COR-L47 (cell line): ENCODE results near the gene DACT3.
A peak's percentile ranks its signal among the peaks of the same experiment; 100 is the strongest.

Source experiments
- DNase-seq: peaks from one replicate; lab custom pipeline; 2025; lab: John Stamatoyannopoulos, UW

The DACT3 gene

GRCh38 chr19:46665072-46665471, 4.1 kb upstream of the DACT3 start:
- no peak for DNase-seq

DNA sequence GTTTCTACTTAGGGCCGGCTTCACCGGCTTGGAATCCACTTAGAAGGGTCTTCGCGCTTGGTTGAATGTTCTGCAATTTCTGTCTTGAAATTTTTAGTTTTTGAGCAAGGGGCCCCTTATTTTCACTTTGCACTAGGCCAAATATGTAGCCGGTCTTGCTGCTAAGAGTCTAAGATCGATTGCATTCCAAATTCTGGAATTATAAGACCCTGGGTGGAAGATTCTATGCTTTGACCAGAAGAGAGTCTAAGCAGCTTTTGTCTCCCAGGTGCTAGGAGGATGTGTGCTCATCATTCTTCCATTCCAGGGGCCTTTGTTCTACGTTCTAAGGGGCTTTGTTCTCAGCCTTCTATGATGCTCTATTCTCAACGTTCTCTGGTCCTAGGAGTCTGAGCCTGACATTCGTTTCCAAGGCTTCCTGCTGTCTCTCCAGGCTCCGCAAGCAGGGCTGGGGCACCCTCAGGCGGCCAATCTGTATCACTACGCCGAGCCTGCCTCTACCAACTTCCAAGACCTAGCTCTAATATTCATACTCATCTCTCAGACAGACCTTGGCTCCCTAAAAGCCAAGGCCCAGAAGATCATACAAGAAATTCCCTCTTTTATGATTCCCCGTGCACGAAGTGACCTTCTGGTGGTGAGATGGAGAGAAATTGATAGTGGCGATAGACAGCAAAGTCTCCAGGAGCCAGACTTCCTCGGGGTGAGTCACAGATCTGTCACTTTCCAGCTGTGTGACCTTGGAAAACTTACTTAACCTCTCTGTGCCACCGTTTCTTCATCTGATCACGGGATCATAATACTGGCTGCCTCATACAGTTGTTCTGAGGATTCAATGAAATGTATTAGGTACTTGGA, 982 bp upstream of the DACT3 start:
- DNase-seq: peak; percentile 86

GRCh38 chr19:46660551-46661019, 397 bp downstream of the DACT3 start:
- DNase-seq: no peak

DNA sequence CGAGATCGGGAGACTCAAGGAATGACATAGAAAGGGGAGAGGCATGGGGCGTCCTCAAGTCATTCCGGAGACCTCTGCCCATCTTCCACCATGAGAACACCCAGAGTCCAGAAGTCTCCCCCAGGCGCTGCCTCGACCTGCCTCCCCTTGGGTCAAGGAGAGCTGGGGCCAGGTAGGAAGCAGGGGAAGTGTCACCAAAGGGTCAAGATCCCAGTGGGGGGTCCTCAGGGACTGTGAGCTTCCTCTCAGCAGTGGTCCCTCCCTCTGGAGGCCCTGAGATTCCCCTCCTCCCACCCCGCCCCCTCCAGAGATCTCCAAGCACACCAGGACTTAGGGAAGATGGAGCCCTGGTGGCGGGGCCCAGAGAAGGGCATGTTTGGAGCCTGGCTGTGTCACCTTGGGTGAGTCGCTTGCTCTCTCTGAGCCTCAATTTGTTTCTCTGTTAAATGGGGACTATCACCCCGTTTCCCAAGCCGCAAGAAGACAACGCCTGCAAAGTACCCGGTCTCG, 919 bp downstream of the DACT3 start:
- no peak for DNase-seq

DNA sequence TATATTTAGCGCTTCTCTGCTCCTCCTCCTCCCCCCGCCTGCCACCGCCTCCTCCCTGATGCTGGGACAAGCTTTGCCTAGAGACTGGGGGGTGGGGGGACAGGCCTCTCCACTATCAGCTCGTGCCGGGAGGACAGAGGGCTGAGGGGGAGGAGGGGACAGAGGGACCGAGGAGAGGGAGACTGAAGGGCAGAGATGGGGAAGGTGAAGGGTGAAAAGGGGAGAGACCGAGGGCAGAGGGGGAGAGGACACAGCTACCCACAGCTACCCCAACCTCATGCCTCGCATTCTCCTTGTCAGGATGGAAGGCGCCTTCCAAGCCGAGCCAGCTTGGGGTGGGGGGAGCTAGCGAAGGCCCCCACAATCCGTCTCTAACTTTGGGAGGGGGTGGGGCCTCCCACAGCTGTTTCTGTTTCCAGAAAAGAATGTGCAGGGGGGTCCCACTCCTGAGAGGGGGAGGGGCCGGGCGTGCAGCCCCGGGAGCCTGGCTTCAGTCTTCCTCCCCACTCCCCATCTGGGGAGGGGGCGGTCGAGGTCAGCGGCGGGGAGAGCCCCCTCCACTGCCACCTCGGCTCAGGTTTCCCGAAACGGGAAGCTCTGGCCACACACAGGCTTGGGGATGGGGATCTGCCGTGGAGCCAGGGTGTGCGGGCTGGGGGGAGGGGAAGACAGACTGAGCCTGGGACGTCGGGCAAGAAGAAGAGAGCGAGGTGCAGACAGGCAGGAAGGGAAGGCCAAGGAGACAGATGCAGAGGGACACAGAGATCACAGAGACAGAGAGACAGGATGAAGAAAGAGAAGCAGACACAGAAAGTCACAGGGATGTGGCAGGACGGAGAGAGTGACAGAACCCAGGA, 1.6 kb downstream of the DACT3 start:
- no peak for DNase-seq

GRCh38 chr19:46656541-46656940, 4.4 kb downstream of the DACT3 start:
- no peak for DNase-seq

DNA sequence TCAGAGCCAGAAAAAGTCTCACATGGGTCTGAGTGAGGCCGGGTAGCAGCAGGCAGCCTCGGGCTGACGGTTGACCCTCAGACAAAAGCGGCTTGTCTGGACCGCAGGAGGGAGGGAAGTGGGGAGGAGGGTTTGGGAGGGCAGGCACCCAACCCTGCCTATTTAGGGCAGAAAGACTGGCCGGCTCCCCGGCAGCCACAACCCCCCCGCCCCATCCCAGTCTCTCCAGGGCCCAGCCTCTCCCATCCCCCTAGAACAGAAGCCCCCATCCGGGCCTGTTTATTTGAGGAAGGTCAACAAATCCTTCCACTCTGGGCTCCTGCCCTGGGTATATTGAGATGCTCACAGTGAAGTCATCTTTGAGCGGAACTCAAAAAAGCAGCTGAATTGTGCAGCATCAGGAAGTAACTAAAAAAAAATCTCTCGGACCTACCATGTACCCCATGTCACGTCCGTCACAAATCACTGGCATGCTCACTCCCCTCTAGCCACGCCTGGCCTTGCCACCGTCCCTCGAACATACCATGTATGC, 6.3 kb downstream of the DACT3 start:
- no peak for DNase-seq

DNA sequence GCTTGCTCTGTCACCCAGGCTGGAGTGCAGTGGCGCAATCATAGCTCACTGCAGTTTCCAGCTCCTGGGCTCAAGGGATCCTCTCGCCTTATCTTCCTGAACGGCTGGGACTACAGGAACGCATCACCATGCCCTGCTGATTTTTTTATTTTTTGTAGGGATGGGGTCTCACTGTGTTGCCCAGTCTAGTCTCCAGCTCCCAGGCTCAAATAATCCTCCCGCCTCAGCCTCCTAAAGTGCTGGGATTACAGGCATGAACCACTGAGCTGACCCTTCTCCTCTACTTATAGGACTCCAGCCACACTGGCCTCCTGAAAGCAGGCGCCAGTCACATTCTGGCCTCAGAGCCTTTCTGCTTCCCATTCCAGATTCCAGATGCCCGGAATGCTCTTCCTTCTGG, 10.5 kb downstream of the DACT3 start:
- no peak for DNase-seq

- no peak for DNase-seq
Observed at GRCh38 chr19:46648961-46649960, 11.7 kb downstream of the DACT3 start.

GRCh38 chr19:46648060-46648960, 12.7 kb downstream of the DACT3 start:
- no peak for DNase-seq

DNA sequence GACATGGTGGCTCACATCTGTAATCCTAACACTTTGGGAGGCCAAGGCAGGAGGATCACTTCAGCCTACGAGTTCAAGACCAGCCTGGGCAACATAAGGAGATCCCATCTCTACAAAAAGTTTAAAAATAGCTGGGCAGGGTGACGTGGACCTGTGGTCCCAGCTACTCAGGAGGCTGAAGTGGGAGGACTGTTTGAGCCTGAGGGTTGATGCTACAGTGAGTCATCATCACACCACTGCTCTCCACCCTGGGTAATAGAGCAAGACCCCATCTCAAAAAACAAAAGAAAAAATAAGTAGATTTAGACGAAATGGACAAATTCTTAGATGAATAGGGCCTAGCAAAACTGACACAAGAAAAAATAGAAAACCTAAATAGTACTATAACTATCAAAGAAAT, 14.6 kb downstream of the DACT3 start:
- DNase-seq: no peak

DNA sequence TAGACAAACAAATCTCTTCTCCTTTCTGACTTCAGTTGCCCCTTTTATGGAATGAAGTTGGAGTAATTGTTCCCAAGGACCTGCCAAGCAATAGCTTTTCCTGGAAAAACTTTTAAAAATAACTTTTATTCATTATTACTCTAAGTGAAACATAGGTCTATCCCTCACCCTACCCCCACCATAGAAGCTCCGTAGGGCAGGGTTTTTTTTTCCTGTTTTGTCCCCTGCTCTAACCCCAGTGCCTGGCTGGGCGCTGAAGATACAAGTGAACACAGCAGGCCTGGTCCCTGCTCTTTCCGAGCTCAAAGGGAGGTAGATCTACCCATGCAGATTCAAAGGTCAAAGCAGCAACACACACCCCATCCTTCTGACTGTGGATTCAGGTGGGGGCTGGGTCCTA, 16.3 kb downstream of the DACT3 start:
- no peak for DNase-seq

DNA sequence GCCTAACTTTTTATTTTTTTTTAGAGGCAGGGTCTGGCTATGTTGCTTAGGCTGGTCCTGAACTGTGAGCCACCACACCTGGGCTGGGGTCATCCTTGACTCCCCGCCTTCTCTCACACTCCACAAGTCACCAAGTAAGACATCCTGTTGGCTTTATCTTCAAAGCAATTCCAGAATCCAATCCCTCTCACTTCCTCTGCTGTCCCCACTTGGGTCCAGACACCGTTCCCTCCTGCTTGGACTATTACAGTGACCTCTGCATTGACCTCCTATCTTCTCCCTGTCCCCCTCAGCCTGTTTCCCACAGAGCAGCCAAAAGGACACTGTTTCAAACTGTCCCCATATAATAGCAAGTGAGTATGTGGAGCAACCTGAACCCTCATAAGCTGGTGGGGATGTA, 20.3 kb downstream of the DACT3 start:
- DNase-seq: no peak

GRCh38 chr19:46639358-46640182, 21.4 kb downstream of the DACT3 start:
- no peak for DNase-seq

DNA sequence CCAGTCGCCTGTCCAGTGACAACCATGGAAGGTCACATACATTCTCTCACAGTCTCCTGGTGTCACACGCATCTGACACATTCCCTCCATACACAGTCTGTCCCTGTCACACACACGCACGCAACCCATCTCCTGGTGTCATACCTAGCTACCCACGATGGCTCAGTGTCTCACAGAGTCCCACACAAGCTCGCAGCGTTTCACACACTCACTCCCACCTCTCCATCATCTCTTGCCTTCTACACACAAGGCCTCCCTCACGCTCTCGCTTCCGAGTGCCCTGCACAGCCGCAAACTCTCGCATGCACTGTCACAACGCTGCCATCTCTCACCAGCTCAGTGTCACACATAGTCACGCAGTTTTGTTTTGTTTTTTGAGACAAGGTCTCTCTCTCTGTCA, 23.8 kb downstream of the DACT3 start:
- DNase-seq: no peak

GRCh38 chr19:46635920-46636761, 24.8 kb downstream of the DACT3 start, which contains the start of gene GNG8:
TSS of gene GNG8 (minus strand) at chr19:46636202. CDS start at chr19:46634682, 1,520 bp downstream.
- DNase-seq: no peak

DNA sequence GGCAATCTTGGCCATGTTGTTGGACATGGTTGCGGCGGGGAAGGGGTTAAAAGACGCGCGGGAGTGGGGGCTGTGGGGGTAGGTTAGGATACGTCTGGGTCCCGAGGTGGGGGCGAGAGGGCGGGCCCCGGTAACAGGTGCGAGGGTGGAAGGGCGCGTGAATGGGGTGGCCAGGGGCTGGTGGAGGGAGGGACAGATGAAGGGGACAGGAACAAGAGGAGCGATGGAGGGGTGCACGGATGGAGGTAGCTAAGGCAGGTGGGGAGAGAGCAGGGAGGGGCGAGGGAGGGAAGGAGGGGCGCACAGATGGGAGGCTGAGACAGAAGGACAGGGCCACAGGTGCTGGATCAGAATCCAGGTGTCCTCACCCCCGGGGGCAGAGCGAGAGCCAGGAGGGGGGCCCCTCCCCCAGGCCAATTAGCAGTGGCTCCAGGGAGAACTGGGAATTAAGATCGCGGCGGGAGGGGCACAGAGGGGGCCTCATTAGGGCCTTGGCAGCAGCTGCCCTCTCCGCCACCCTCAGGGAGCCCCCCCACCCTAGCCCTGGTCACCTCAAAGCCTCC, 26.2 kb downstream of the DACT3 start:
- peak; percentile 82 for DNase-seq
